GM12874 (cell line): Measurements from ENCODE around the gene PTPRK.

Experiments used
- TF ChIP-seq, protein P1 (sequence below): IDR thresholded peaks from 2 replicates; pipeline ENCODE4 v1.5.1; 2011; ENCODE audit warnings: low read depth, mild to moderate bottlenecking, control low read depth, low read length, moderate library complexity; ENCODE audit not compliant: insufficient read depth

The PTPRK gene

DNA sequence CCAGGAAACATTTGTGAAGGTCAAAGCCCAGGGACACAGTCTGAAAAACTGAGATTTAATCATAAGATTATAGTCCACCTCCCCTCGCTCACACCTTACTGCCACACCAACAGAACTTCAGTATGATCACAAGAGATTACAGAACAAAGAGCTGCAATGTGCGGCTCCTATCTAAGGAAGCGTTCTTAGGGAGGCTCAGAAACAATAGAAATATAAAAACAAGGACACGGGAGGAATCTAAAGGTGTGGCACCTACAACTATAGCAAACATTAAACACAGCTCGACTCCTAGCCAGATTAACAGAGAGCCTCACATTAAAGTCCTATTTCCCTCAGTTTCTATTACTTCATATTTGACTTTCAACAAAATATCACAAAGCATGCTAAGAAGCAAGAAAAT lies 579.2 kb downstream of the PTPRK start:
- TF ChIP-seq, protein P1, sequence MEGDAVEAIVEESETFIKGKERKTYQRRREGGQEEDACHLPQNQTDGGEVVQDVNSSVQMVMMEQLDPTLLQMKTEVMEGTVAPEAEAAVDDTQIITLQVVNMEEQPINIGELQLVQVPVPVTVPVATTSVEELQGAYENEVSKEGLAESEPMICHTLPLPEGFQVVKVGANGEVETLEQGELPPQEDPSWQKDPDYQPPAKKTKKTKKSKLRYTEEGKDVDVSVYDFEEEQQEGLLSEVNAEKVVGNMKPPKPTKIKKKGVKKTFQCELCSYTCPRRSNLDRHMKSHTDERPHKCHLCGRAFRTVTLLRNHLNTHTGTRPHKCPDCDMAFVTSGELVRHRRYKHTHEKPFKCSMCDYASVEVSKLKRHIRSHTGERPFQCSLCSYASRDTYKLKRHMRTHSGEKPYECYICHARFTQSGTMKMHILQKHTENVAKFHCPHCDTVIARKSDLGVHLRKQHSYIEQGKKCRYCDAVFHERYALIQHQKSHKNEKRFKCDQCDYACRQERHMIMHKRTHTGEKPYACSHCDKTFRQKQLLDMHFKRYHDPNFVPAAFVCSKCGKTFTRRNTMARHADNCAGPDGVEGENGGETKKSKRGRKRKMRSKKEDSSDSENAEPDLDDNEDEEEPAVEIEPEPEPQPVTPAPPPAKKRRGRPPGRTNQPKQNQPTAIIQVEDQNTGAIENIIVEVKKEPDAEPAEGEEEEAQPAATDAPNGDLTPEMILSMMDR: no peak

DNA sequence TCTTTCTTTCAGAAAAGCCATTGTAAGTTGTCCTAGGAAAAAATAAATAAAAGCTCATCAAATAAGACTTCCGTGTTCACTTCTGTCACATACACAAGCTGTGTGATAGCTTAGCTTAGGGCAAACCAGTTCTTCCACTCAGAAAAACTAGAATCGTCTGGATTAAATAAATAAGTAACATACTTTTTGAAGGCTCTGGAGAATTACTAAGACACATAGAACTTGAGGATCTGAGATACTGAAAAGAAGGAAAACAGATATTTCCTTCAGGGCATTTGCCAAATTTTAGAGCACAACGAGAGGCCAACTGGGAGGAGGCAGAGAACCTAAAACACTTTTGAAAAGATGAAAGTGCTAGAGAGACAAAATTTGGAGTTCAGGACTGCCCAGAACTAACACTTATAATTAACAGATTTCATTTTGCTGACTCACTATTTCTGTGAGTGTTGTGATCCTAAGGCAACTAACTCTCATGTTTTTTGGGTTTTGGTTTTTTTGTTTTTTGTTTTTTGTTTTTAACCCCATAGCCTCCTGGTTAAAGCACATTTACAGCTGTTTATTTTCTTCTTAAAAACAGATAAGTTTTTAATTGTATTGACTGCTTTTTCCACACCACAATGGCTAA lies 580.8 kb downstream of the PTPRK start:
- TF ChIP-seq, protein P1: no peak

DNA sequence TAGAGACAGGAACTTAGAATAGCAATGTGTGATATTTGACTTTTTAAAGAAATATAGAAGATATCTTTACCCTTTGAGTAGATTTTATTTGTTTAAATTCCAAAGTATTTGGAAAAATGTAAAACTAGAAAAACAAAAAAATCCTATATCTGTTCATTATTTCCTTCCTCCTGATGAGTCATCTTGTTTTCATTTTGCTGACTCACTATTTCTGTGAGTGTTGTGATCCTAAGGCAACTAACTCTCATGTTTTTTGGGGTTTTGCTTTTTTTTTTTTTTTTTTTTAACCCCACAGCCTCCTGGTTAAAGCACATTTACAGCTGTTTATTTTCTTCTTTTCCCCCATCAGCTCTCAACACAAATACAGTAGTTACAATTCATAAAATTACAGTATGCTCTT lies 581.7 kb downstream of the PTPRK start:
- TF ChIP-seq, protein P1: no peak

DNA sequence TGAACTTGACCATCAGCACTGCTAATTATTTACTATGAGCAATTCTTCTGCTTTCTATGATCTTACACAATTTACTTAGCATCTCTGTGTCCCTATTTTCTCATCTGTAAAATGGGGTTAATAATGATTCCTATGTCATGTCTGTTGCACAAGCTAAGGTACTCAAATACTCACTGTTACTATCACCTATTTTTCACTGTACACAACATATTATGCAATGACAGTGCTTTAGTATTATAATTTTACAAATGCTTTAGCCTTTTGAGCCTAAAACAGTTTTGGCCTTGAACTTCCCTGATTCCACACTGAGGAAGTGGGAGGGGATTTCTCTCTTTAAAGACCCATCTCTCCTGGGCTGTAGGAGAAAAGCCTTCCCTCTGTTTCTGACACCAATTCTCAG lies 582.7 kb downstream of the PTPRK start:
- TF ChIP-seq, protein P1: no peak

DNA sequence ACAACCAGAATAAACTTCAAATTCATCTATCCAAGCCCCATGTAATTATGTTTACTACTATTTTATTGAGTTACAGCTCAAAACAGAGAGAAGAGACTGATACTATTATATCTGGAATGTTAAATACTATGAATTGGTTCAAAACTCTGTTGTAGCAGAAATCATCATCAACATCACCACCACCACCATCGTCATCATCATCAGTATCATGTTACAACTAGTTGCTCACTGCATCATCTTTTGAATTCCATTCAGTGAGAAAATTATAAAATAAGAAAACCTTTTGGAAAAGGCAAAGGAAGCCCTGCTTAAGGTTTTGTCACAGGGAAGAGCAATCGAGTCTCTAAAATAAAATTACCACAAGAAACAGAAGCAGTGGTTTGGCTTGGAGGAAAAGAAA lies 583.3 kb downstream of the PTPRK start:
- TF ChIP-seq, protein P1: no peak

DNA sequence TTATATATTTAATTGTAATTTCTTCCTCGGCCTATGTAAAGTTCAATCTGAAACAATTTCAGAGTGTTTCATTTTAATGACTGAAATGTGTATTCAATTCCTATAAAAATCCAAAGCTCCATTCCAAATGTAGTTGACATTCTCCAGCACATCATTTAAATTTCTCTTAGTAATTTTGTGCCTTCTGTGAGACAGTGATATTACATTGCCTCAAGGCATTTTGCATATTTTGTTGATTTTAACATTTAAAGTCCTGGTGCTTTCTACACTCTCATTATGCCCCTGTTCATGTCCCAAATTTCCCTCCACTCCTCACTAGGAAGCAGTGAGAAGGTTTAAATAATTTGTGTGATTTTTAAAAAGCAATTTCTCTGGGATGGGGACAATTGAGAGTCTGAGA lies 585.4 kb downstream of the PTPRK start:
- TF ChIP-seq, protein P1: no peak

DNA sequence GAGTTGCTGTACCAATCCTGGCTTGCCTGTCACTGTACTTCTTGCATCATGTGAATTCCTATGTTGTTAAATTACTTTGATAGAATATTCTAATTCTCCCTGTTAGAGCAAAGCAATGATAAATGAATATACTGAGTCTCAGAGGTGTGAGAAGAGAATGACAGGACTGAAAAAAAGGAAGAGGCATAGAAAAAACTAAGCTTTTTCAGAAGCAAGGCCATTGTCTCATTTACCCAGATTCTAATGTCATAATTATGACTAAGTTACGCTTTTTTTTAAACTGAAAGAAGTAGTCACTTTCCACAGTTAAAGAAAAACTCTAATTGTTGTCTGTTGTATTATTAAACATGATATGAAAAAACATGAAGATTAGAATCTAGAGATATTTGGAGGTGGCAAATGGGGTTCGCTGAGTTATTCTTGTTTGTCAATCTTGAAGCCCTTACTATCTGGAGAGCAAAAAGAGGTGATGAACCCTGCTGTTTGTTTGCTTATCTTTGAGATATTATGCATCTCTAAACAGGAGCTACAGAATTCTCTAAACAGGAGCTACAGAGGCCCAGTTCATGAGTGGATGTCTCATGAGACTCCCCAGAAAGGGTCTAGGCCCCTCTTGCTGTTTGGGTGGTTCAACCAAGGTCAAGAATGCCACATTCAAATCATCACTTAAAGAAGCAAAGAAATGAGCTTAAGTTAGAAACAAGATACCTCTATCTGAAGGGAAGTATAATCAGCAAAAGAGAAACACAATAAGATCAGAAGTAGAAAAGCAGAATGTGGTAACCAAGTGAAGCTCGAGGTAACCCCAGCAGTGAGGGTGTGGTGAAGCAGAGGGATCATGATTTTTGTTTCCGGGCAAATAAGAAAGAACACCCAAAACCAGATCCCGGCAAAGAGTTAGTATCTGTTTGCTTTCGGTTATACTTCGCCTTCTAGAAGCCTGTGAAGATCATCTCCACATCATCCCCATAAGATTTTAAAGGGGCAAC lies 586.3 kb downstream of the PTPRK start:
- TF ChIP-seq, protein P1: no peak
